ENCODE measurements around the gene TNNT2.

TNNT2 gene

DNA sequence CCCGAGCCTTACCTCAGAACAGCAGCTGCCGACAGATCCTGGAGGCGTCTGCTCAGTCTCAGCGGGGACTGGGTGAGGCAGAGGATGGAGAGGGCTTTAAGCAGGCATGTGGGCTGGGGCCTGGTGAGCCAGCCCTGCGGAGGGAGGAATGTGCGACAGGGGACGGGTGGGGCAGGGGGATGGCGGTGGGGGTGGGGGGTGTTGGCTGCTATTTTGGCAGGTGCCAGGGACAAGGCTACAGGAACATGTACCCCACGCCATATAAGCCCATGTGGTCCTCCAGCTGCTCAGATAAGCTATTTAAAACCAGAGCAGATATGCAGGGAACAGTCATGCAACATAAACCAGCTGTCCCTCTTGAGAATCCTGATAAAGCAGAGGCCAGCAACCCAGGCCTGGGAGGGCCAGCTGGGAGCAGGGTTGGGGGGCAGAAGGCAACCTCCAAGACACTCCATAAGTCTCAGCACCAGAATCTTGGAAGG is at the start of gene TNNT2:
Gene TNNT2, minus strand, starts transcription at position 70 of the 482 bp plus-strand sequence. CDS start 4,426 bp downstream, outside the sequence.
- no peaks in the 10 kb centered on the region for H3K27me3 ChIP-seq
- no peaks in the 10 kb centered on the region for H3K36me3 ChIP-seq
- H3K4me3 ChIP-seq, result no peak within 1 kb of the TSS
- H3K4me2 ChIP-seq, result no peak within 1 kb of the TSS
- H3K4me1 ChIP-seq, result peaks cover 0 to 10% (median 3%) of the 10 kb centered on the region in 10 experiments; a peak in 6 of 20 replicates
- H3K9ac ChIP-seq, result no peak within 1 kb of the TSS
- H4K20me1 ChIP-seq, result no peaks in the 10 kb centered on the region; a peak in 1 of 22 replicates
- no peak within 1 kb of the TSS for H3K27ac ChIP-seq
- no peak for TF ChIP-seq Cebpa-rat (IDR thresholded peaks at IDR 0.05)
- no peaks in the 10 kb centered on the region for H3K9me3 ChIP-seq (replicated peaks in 1 of 11)

DNA sequence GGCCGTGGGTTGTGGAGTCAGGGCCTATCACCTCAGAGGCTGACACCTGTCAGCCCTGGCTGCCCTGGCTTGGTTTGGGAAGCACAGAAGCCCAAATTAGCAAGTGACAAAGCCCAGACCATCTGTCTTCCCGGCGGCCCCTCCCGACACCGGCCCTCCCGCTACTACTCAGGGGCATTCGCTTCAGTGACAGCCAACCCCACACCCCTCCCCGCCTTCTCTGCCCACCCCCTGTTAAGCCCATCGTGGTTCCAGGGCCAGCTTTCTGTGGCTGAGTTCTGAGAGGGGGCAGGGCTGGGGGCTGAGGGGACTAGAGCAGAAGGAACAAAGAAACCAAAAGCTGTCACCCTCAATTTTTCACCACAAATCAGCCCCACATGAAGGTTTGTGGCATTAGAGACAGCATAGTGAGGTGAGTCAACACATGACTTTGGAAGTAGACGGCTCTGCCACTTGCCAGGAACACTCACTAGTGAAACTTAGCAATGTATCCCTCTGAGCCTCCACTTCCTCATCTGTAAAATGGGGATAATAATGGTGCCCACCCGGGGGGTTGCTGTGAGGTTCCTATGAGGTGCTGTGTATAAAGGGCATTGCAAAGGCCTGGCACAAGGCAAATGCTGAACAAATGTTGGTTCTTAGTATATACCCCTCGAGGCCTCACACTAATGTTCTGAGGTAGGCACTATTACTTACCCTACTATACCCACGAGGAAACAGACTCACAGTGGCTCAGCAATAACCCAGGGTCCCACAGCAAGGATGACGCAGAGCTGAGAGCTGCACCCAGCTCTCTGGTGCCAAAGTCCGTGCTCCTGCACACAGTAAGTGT is 49.2 kb upstream of the TNNT2 start:
- no peak for TF ChIP-seq Cebpa-rat (IDR thresholded peaks at IDR 0.05)
- Histone ChIP-seq H4K20me1 (no peaks in the 10 kb centered on the region; a peak in 1 of 22 replicates), H3K4me3 (no peak overlapping the region), H3K9ac (no peak overlapping the region), H3K27me3 (no peaks in the 10 kb centered on the region), H3K27ac (no peak overlapping the region), H3K36me3 (no peaks in the 10 kb centered on the region), H3K4me1 (peaks cover 0 to 38% (median 23%) of the 10 kb centered on the region in 10 experiments; a peak in 17 of 20 replicates), H3K9me3 (replicated peaks in 1 of 11) (no peaks in the 10 kb centered on the region; a peak in 1 of 22 replicates), H3K4me2 (peak overlapping the region in 4 of 11 experiments; percentile 10 to 35 (median 24); a peak in 4 of 22 replicates)

DNA sequence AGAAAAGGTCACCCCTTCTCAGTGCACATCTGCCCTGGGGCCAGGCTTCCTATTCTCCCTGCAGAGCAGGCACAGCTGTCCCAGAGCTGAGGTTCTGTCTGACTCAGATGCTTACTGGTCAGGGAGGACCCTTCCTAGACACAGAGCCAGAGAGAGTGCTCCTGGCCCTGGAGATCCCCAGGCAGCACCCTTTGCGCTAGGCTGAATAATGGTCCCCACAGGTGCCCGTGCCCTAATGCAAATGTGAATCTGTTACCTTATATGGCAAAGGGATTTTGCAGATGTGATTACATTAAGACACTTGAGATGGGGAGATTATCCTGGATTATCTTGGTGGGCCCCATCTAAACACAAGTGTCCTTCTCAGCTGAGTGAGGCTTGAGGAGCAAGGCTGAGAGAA is 46.7 kb upstream of the TNNT2 start:
- H3K4me3 ChIP-seq, result no peak overlapping the region
- H3K4me1 ChIP-seq, result peaks cover 0 to 46% (median 23%) of the 10 kb centered on the region in 10 experiments; a peak in 17 of 20 replicates
- H3K4me2 ChIP-seq, result no peak overlapping the region; a peak in 1 of 22 replicates
- TF ChIP-seq Cebpa-rat (IDR thresholded peaks at IDR 0.05), result no peak
- no peaks in the 10 kb centered on the region for H3K36me3 ChIP-seq
- H3K9ac ChIP-seq, result no peak overlapping the region
- no peak overlapping the region for H3K27ac ChIP-seq
- no peaks in the 10 kb centered on the region; a peak in 1 of 22 replicates for H3K9me3 ChIP-seq (replicated peaks in 1 of 11)
- no peaks in the 10 kb centered on the region for H4K20me1 ChIP-seq
- no peaks in the 10 kb centered on the region for H3K27me3 ChIP-seq

DNA sequence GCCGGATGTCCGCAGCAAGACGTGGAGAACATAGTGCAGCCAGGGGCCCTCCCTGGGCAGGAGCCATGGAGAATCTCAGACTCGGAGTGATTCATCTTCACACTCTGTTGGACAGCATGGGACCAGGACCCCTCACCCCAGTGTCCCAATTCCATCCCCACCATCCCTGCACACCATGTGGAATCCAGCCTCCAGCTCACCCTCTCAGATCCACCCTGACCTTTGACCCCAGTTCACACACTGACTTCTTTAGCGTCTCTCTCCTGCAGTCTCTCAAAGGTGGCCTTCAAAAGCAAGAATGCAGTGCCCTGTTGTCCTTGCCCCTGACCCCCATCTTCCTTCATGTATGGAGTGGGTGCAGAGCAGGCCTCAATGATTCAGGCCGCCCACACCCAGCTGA is 46.2 kb upstream of the TNNT2 start:
- peak overlapping the region in 4 of 11 experiments; percentile 76 to 90 (median 85); a peak in 6 of 22 replicates for H3K4me2 ChIP-seq
- H3K36me3 ChIP-seq, result no peaks in the 10 kb centered on the region
- H3K9ac ChIP-seq, result no peak overlapping the region
- H3K27ac ChIP-seq, result no peak overlapping the region
- H3K4me1 ChIP-seq, result peaks cover 0 to 46% (median 23%) of the 10 kb centered on the region in 10 experiments; a peak in 17 of 20 replicates
- no peak overlapping the region for H3K4me3 ChIP-seq
- no peaks in the 10 kb centered on the region for H4K20me1 ChIP-seq
- TF ChIP-seq Cebpa-rat (IDR thresholded peaks at IDR 0.05), result no peak
- H3K27me3 ChIP-seq, result no peaks in the 10 kb centered on the region
- no peaks in the 10 kb centered on the region; a peak in 1 of 22 replicates for H3K9me3 ChIP-seq (replicated peaks in 1 of 11)

DNA sequence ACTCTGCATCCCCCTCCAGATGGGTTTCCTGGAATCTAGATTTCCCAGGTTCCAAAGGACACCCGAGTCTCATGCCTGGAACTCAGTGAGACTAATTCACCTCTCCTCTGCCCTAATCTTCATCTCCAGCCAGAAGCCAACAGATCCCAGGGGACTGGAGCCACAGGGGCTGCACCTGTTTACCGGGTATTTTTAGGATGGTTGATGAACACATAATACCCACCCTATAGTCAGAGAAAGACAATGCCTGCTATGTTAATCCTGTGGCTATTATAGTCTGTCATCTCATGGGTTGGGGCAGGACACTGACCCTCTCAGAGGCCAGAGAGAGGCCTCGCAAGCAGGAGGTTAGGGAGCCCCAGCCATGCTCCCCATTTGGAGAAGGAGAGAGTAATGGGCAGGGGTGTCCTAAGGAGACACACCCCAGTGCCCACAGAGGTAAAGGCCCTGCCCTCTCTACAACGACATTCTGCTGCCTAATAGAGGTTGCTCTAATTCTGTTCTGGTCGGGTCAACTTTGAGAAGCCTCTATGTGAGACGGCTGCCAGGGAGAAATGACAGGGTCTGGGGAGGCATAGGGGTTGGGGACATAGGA is 45.1 kb upstream of the TNNT2 start:
- no peak overlapping the region for H3K4me3 ChIP-seq
- peak overlapping the region in 9 of 11 experiments; percentile 33 to 90 (median 73); a peak in 18 of 22 replicates for H3K4me2 ChIP-seq
- peaks cover 0 to 46% (median 20%) of the 10 kb centered on the region in 10 experiments; a peak in 16 of 20 replicates for H3K4me1 ChIP-seq
- H3K27ac ChIP-seq, result no peak overlapping the region
- no peaks in the 10 kb centered on the region; a peak in 1 of 22 replicates for H3K9me3 ChIP-seq (replicated peaks in 1 of 11)
- peak overlapping the region in 2 of 11 experiments; percentile 0 to 4; a peak in 2 of 22 replicates for H3K9ac ChIP-seq
- no peaks in the 10 kb centered on the region for H3K27me3 ChIP-seq
- no peaks in the 10 kb centered on the region for H3K36me3 ChIP-seq
- no peak for TF ChIP-seq Cebpa-rat (IDR thresholded peaks at IDR 0.05)
- H4K20me1 ChIP-seq, result no peaks in the 10 kb centered on the region

DNA sequence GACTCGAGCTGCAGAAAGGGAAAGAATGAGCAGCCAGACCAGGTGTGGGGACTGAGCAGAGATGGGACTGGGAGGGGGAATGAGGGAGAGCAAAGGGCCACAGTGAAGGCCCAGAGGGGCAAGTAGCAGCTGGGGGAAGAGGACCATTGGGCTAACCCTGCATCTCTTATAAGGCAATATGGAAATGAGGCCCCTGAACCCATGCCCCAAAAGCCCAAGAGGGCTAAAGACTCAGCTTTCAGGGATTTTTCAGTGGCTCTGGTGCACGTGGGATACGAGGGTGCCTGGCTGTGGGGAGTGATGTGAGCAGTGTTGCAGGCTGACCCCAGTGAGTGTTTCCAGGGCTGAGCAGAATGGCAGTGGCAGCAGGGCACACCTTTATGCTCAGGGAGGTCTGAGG is 44.5 kb upstream of the TNNT2 start:
- Histone ChIP-seq H3K27ac (no peak overlapping the region), H3K4me3 (no peak overlapping the region), H3K4me2 (peak overlapping the region in 9 of 11 experiments; percentile 33 to 90 (median 73); a peak in 17 of 22 replicates), H3K4me1 (peaks cover 0 to 45% (median 20%) of the 10 kb centered on the region in 10 experiments; a peak in 16 of 20 replicates), H3K9ac (peak overlapping the region in 1 of 11 experiments; percentile 0; a peak in 1 of 22 replicates), H3K27me3 (no peaks in the 10 kb centered on the region), H4K20me1 (no peaks in the 10 kb centered on the region), H3K9me3 (replicated peaks in 1 of 11) (no peaks in the 10 kb centered on the region; a peak in 1 of 22 replicates), H3K36me3 (no peaks in the 10 kb centered on the region)
- TF ChIP-seq Cebpa-rat (IDR thresholded peaks at IDR 0.05), result no peak

DNA sequence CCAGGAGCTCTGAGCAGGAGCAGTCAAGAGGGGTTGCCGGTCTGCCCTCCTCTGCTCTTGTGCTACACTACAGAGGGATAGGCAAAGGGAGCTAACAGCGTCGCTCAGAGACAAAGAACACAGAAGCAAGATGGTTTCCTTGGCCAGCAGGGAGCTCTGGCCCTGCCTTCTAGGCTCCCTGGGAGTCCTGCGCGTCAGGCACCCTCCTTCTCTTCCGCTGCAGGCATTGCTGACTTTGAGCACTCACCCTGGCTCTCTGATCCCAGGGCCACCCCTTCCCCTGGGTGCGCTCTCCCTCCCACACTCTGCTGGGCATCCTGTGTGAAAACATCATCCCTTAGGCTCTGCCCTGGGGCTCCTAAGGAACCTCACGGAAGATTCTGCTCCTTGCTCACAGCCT is 43.6 kb upstream of the TNNT2 start:
- peak overlapping the region in 2 of 11 experiments; percentile 73 to 81; a peak in 1 of 22 replicates for H3K4me2 ChIP-seq
- no peaks in the 10 kb centered on the region for H3K36me3 ChIP-seq
- TF ChIP-seq Cebpa-rat (IDR thresholded peaks at IDR 0.05), result no peak
- H3K4me3 ChIP-seq, result no peak overlapping the region
- no peak overlapping the region for H3K9ac ChIP-seq
- H4K20me1 ChIP-seq, result no peaks in the 10 kb centered on the region
- peaks cover 0 to 35% (median 17%) of the 10 kb centered on the region in 10 experiments; a peak in 16 of 20 replicates for H3K4me1 ChIP-seq
- no peaks in the 10 kb centered on the region for H3K27me3 ChIP-seq
- H3K9me3 ChIP-seq (replicated peaks in 1 of 11), result no peaks in the 10 kb centered on the region; a peak in 1 of 22 replicates
- no peak overlapping the region for H3K27ac ChIP-seq

DNA sequence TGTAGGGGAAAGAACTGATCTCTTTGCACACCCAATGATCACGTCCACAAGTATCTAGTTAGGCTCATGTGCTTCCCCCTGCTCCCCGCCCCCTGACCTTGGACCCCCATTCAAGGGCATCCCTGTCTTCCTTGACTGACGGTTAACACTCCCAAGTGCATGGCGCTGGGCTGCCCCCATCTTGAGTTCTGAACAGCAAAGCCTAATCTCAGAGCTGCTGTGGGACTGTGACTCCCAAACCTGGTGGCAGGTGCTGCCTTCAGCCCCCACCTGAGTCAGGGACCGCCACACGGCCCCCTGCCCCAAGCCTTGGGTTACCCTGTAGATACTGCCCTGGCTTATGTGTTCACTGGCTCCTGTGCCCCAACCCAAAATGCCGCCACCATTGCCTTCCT is 43.1 kb upstream of the TNNT2 start:
- H3K36me3 ChIP-seq, result no peaks in the 10 kb centered on the region
- H4K20me1 ChIP-seq, result no peaks in the 10 kb centered on the region
- no peaks in the 10 kb centered on the region; a peak in 1 of 22 replicates for H3K9me3 ChIP-seq (replicated peaks in 1 of 11)
- H3K9ac ChIP-seq, result no peak overlapping the region
- H3K4me2 ChIP-seq, result no peak overlapping the region
- peaks cover 0 to 34% (median 17%) of the 10 kb centered on the region in 10 experiments; a peak in 16 of 20 replicates for H3K4me1 ChIP-seq
- no peaks in the 10 kb centered on the region for H3K27me3 ChIP-seq
- H3K27ac ChIP-seq, result no peak overlapping the region
- TF ChIP-seq Cebpa-rat (IDR thresholded peaks at IDR 0.05), result no peak
- H3K4me3 ChIP-seq, result no peak overlapping the region
